ENCODE measurements around the gene HHATL. TPM values are rescaled to one million over a fixed set of nuclear protein-coding genes. Genes with fewer than 3 reads are reported as not detected.

Gene HHATL
- total and polyA plus RNA-seq, 5 experiments from 2014 or later, result not detected

- no peaks in the 10 kb centered on the region for H3K36me3 Mint-ChIP-seq
- peaks cover 1 to 34% (median 14%) of the 10 kb centered on the region in 5 donors for H3K27me3 Mint-ChIP-seq
- no peaks in the 10 kb centered on the region for H3K9me3 Mint-ChIP-seq
- no peak for ATAC-seq
- no peak overlapping the region for H3K4me3 Mint-ChIP-seq
- POLR2A ChIA-PET, result no interaction called here
- no peak for DNase-seq
- H3K4me1 Mint-ChIP-seq, result peaks cover 0 to 2% (median 0%) of the 10 kb centered on the region in 4 donors
- H3K27ac Mint-ChIP-seq, result no peak overlapping the region
Observed at GRCh38 chr3:42706721-42707619, 4.4 kb upstream of the HHATL start.

DNA sequence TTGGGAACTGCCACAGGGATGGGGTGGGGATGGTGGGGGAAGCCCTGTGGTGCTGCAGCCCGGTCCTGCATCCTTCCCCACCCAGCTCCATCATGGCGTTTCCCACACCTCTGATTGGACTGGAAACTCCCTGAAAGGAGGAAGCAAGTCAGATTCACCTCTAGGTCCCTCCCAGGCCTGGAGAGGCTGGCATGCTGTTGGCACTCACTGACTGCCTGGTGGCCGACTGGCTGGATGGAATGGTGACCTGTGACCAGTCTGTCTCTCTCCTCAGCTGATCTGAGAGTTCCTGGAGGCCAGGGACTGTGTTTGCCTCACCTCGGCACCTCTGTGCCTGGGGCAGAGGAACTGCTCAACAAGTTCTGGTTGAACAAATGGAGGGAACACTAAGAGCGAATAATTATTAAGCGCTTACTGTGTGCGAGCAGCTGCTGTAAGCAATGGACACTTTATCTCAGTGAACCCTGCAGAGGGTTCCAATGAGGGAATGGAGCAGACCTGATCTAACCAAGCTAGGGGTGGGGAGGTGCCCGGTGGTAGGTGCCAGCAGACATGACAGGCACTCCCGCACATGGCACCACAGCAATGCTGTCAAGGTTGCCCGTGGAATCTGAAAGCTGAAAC, 3.5 kb upstream of the HHATL start:
- Mint-ChIP-seq H3K4me3 (no peak overlapping the region), H3K36me3 (no peaks in the 10 kb centered on the region), H3K27me3 (peaks cover 1 to 40% (median 10%) of the 10 kb centered on the region in 5 donors), H3K9me3 (no peaks in the 10 kb centered on the region), H3K4me1 (peaks cover 0 to 5% (median 4%) of the 10 kb centered on the region in 4 donors), H3K27ac (no peak overlapping the region)
- ATAC-seq (no peak), DNase-seq (peak in 1 of 10 donors; percentile 10)
- POLR2A ChIA-PET, result no interaction called here

- Mint-ChIP-seq H3K4me3 (no peak overlapping the region), H3K4me1 (peaks cover 0 to 6% (median 5%) of the 10 kb centered on the region in 4 donors), H3K9me3 (no peaks in the 10 kb centered on the region), H3K27me3 (peaks cover 2 to 46% (median 10%) of the 10 kb centered on the region in 5 donors), H3K27ac (no peak overlapping the region), H3K36me3 (no peaks in the 10 kb centered on the region)
- POLR2A ChIA-PET, result no interaction called here
- ATAC-seq (no peak), DNase-seq (peak in 1 of 10 donors; percentile 10)
Observed at GRCh38 chr3:42705058-42705767, 2.6 kb upstream of the HHATL start.

- no peaks in the 10 kb centered on the region for H3K9me3 Mint-ChIP-seq
- H3K4me3 Mint-ChIP-seq, result no peak overlapping the region
- H3K4me1 Mint-ChIP-seq, result peaks cover 0 to 6% (median 5%) of the 10 kb centered on the region in 4 donors
- DNase-seq, result peak in 1 of 10 donors; percentile 16
- no peak overlapping the region for H3K27ac Mint-ChIP-seq
- peaks cover 1 to 39% (median 12%) of the 10 kb centered on the region in 5 donors for H3K27me3 Mint-ChIP-seq
- ATAC-seq, result no peak
- H3K36me3 Mint-ChIP-seq, result no peaks in the 10 kb centered on the region
- POLR2A ChIA-PET, result no interaction called here
Observed at GRCh38 chr3:42704136-42704841, 1.7 kb upstream of the HHATL start.

GRCh38 chr3:42703695-42704025, 1.1 kb upstream of the HHATL start:
- no peaks in the 10 kb centered on the region for H3K36me3 Mint-ChIP-seq
- H3K27ac Mint-ChIP-seq, result peak overlapping the region in 2 of 10 donors; percentile 49
- POLR2A ChIA-PET, result interaction anchor here (0.6 kb wide), 1 partner anchor 28 kb away, joined by 4 read pairs; no protein-coding TSS in a partner anchor
- ATAC-seq (no peak), DNase-seq (no peak)
- no peak overlapping the region for H3K4me3 Mint-ChIP-seq
- peaks cover 1 to 33% (median 12%) of the 10 kb centered on the region in 5 donors for H3K27me3 Mint-ChIP-seq
- no peaks in the 10 kb centered on the region for H3K9me3 Mint-ChIP-seq
- H3K4me1 Mint-ChIP-seq, result peaks cover 2 to 7% (median 6%) of the 10 kb centered on the region in 4 donors

DNA sequence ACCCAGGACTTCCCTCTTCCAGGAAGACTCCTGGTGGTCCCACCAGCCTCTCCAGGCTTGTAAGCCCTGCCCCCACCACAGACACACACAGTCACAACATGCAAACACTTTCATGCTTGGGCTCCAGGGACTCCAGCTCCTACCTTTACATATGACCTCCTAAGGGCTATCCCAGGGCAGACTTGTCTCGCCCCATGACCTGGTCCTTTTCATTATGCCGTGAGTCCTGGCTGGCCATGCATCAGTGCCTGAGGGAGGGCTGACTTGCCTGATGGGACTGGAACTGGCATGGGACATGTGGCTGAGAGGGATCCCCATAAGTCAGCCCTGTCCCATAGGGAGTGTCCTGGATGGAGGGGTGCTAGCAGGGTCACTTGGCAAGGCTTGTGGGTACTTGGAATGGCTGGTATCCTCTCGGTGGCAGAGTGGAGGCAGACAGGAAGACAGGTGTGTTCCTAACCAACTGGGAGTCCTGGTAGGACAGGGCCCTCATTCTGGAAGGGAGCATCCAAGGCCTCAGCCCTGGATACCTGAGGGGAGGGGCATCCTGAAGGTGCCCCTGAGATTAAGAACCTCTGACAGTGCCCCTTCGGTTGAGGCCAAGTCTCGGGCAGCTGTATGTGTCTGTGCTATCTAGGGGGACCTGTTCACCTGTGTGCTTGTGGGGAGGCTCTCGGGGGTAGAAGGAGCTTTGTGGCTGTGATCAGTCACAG, 540 bp upstream of the HHATL start:
- Mint-ChIP-seq H3K27ac (peak overlapping the region in 1 of 10 donors; percentile 49), H3K9me3 (no peaks in the 10 kb centered on the region), H3K4me1 (peaks cover 2 to 10% (median 6%) of the 10 kb centered on the region in 4 donors), H3K27me3 (peaks cover 1 to 32% (median 12%) of the 10 kb centered on the region in 5 donors), H3K36me3 (no peaks in the 10 kb centered on the region), H3K4me3 (no peak overlapping the region)
- peak in 1 of 10 donors; percentile 10 for DNase-seq
- POLR2A ChIA-PET, result interaction anchor here (0.6 kb wide), 1 partner anchor 28 kb away, joined by 4 read pairs; no protein-coding TSS in a partner anchor
- ATAC-seq, result no peak

DNA sequence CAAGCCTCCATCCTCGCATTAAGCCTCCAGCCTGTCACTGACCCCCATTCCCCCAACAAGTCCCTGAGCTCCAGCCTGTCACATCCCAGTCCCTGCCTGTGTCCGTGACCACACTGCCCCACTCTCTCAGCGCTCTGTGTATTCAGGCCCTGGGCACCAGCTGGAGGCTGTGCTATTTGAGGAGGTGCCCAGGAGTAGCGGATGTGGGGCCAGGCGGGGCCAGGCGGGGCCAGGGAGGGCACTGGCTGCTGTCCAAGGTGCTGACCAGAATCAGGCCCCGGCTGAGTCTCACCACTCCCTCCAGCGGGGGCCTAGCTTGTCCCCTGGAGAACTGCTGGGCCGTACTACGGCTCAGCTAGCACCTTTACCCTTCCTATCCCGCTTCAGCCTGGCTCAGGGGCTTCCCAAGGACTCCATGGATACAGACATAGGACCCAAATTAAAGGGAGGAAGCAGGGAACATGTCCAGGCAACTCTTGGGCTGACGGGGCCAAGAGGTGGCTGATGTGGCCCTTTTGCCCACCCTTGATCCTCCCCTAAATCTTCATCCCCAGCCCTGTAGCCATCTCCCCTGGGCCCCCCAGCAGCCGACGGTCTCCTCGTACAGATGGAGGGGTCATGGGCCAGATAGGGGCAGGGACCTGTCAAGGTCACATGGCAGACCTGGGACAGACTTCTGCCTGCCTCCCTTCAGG, 1.1 kb downstream of the HHATL start:
- Mint-ChIP-seq H3K27ac (peak overlapping the region in 1 of 10 donors; percentile 37), H3K9me3 (no peaks in the 10 kb centered on the region), H3K27me3 (peaks cover 1 to 26% (median 12%) of the 10 kb centered on the region in 5 donors), H3K4me1 (peaks cover 2 to 11% (median 6%) of the 10 kb centered on the region in 4 donors), H3K4me3 (no peak overlapping the region), H3K36me3 (no peaks in the 10 kb centered on the region)
- DNase-seq (peak; percentile 8 to 80 (median 56)), ATAC-seq (peak; percentile 86 to 87)
- POLR2A ChIA-PET, result no interaction called here

DNA sequence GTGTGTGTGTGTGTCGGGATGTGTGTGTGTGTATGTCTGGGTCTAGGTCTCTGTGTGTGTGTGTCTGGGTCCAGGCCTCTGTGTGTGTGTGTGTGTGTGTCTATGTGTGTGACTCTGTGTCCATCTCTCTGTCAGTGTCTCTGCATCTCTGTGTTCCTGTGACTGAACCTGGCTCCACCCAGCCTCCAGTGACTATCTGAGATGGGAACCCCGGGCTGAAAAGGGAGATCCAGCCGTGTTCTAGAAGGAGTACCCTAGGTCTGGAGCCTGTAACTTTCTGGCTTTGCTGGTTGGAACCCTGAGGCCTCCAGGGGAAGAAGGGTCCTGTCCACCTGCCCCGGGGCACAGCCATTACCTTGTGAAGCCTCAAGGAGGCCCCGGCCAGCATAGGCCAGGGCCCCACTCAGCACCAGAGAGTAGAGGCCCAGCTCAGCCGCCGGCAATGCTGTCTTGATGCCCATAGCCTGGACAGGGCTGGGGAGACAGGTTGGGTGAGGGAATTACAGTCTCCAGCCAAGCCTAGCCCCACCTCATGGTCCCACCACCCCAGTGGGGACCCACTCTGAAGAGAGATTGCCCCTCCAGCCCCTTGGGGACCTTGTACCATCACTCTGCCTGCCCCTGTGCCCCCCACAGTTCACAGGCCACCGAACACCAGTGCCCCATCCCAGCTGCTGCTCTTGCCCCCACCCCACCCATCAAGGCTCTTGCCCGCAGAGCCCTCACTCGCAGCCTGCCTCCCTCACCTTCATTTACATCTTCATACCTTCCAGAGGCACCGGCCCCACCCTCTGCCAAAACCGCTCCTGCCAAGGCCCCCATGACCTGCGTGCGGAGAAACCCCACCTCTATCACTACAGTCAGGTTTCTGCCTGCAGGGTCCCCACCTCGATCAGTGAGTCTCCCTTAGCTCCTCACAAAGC, 2.0 kb downstream of the HHATL start:
- peaks cover 1 to 26% (median 12%) of the 10 kb centered on the region in 5 donors for H3K27me3 Mint-ChIP-seq
- peak overlapping the region in 1 of 10 donors; percentile 37 for H3K27ac Mint-ChIP-seq
- POLR2A ChIA-PET, result no interaction called here
- H3K9me3 Mint-ChIP-seq, result no peaks in the 10 kb centered on the region
- peaks cover 2 to 11% (median 6%) of the 10 kb centered on the region in 4 donors for H3K4me1 Mint-ChIP-seq
- H3K36me3 Mint-ChIP-seq, result no peaks in the 10 kb centered on the region
- DNase-seq, result no peak
- no peak for ATAC-seq
- H3K4me3 Mint-ChIP-seq, result no peak overlapping the region

GRCh38 chr3:42699511-42699971, 3.1 kb downstream of the HHATL start:
- DNase-seq, result no peak
- POLR2A ChIA-PET, result no interaction called here
- peaks cover 2 to 11% (median 6%) of the 10 kb centered on the region in 4 donors for H3K4me1 Mint-ChIP-seq
- no peaks in the 10 kb centered on the region for H3K9me3 Mint-ChIP-seq
- no peaks in the 10 kb centered on the region for H3K36me3 Mint-ChIP-seq
- no peak for ATAC-seq
- H3K27me3 Mint-ChIP-seq, result peaks cover 0 to 26% (median 11%) of the 10 kb centered on the region in 5 donors
- peak overlapping the region in 1 of 10 donors; percentile 51 for H3K27ac Mint-ChIP-seq
- H3K4me3 Mint-ChIP-seq, result no peak overlapping the region

DNA sequence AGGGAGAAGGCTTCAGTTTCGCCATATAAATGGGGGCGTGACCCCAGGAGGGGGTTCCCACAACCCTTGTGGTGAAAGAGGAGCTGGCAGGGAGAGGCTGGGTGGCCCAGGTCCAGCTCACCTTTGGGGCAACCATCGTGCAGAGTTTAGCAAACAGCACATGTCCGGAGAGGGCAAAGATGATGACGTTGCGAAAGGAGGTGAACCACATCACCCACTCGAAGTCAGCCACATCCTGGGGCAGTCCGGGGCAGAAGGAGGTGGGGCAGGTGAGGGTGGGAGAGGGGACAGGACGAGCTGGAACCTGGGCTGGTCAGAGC, 3.7 kb downstream of the HHATL start:
- Mint-ChIP-seq H3K27ac (no peak overlapping the region), H3K36me3 (no peaks in the 10 kb centered on the region), H3K4me3 (no peak overlapping the region), H3K9me3 (no peaks in the 10 kb centered on the region), H3K27me3 (peaks cover 0 to 24% (median 11%) of the 10 kb centered on the region in 5 donors), H3K4me1 (peaks cover 2 to 11% (median 6%) of the 10 kb centered on the region in 4 donors)
- DNase-seq (no peak), ATAC-seq (no peak)
- POLR2A ChIA-PET, result no interaction called here
